Dedifferentiated amniotic fluid mesenchymal stem cell (primary cell): ENCODE measurements around the gene ATOH8.

Experiments used
- DNase-seq: peaks from one replicate; pipeline ENCODE4 v3.0.0-alpha.2; 2016; ENCODE audit errors: extremely low spot score

Gene ATOH8

GRCh38 chr2:85786865-85787264, 33.1 kb downstream of the ATOH8 start:
- no peak for DNase-seq

- no peak for DNase-seq
Observed at GRCh38 chr2:85787282-85787980, 33.6 kb downstream of the ATOH8 start.

GRCh38 chr2:85787981-85788340, 34.2 kb downstream of the ATOH8 start:
- no peak for DNase-seq

GRCh38 chr2:85788603-85789002, 34.8 kb downstream of the ATOH8 start:
- no peak for DNase-seq

GRCh38 chr2:85789271-85789670, 35.5 kb downstream of the ATOH8 start:
- DNase-seq, result no peak

GRCh38 chr2:85790032-85790431, 36.2 kb downstream of the ATOH8 start:
- DNase-seq, result no peak

GRCh38 chr2:85790499-85791188, 36.9 kb downstream of the ATOH8 start:
- DNase-seq, result no peak

- DNase-seq, result no peak
Observed at GRCh38 chr2:85791704-85792565, 38.1 kb downstream of the ATOH8 start.

GRCh38 chr2:85792783-85793441, 39.1 kb downstream of the ATOH8 start:
- peak; percentile 67 for DNase-seq

GRCh38 chr2:85793584-85793983, 39.8 kb downstream of the ATOH8 start:
- DNase-seq, result no peak

GRCh38 chr2:85794038-85794441, 40.2 kb downstream of the ATOH8 start:
- DNase-seq, result no peak

GRCh38 chr2:85794491-85795121, 40.8 kb downstream of the ATOH8 start:
- no peak for DNase-seq

- no peak for DNase-seq
Observed at GRCh38 chr2:85795331-85796045, 41.7 kb downstream of the ATOH8 start.

GRCh38 chr2:85796046-85796340, 42.2 kb downstream of the ATOH8 start:
- no peak for DNase-seq

GRCh38 chr2:85796341-85797262, 42.8 kb downstream of the ATOH8 start:
- no peak for DNase-seq

GRCh38 chr2:85797263-85797660, 43.5 kb downstream of the ATOH8 start:
- no peak for DNase-seq

GRCh38 chr2:85797921-85798320, 44.1 kb downstream of the ATOH8 start:
- no peak for DNase-seq

- DNase-seq, result no peak
Observed at GRCh38 chr2:85799215-85799956, 45.6 kb downstream of the ATOH8 start.

- DNase-seq, result no peak
Observed at GRCh38 chr2:85800586-85800985, 46.8 kb downstream of the ATOH8 start.
